BJ (cell line): Measurements from ENCODE around the gene RUNX1. TPM values are rescaled to one million over a fixed set of nuclear protein-coding genes. Genes with fewer than 3 reads are reported as not detected.

Experiments
- CTCF ChIA-PET: fragments of 350-600 bp; formaldehyde crosslinking; extraction: SDS; loops from one replicate; lab custom pipeline; 2021; ENCODE audit warnings: antibody characterized with exemption, inconsistent platforms; lab: Yijun Ruan, JAX
- POLR2A ChIA-PET: fragments of 300-600 bp; sonication (Branson Sonifier 250); formaldehyde crosslinking; extraction: SDS; loops from one replicate; lab custom pipeline; 2021; ENCODE audit warnings: antibody characterized with exemption; lab: Charles Lee
- DNase-seq: peaks from one replicate; pipeline ENCODE4 v3.0.0-alpha.2; 2011; ENCODE audit warnings: low read depth
- H3K27me3 ChIP-seq: 2 replicates; pipeline ENCODE4 v1.6.0; 2011; ENCODE audit warnings: low read length; ENCODE audit not compliant: control insufficient read depth, insufficient read depth
- H3K36me3 ChIP-seq: 2 replicates; pipeline ENCODE4 v1.5.1; 2011; ENCODE audit warnings: low read length; ENCODE audit not compliant: control insufficient read depth, insufficient read depth
- H3K4me3 ChIP-seq: 2 replicates; pipeline ENCODE4 v1.5.1; 2011; ENCODE audit warnings: low read depth, mild to moderate bottlenecking, control low read depth, low read length
- CTCF ChIP-seq: IDR thresholded peaks from 2 replicates; pipeline ENCODE4 v1.5.1; 2011; ENCODE audit warnings: low read depth, mild to moderate bottlenecking, control low read depth, inconsistent platforms, low read length, moderate library complexity; ENCODE audit not compliant: insufficient read depth
- polyA plus RNA-seq: library from polyadenylated mRNA; depleted of rRNA; stranded (reverse); fragments of >200 nt; gene quantifications from 2 replicates; pipeline ENCODE4 v1.2.3, GENCODE V29; 2011

RUNX1 gene
- polyA plus RNA-seq, 1 experiment, result 36.1 TPM

GRCh38 chr21:34796518-34797200 is 252.4 kb downstream of the RUNX1 start:
- peaks cover 32% of the 10 kb centered on the region for H3K36me3 ChIP-seq
- TF ChIP-seq CTCF, result no peak
- no peak for DNase-seq
- no peak overlapping the region for H3K4me3 ChIP-seq
- CTCF ChIA-PET, result interaction anchor here (0.5 to 4.9 kb wide), 6 partner anchors 10 to 1143 kb away, joined by 3 to 19 read pairs (median 4); no protein-coding TSS in a partner anchor
- POLR2A ChIA-PET, result no interaction called here
- no peaks in the 10 kb centered on the region for H3K27me3 ChIP-seq

DNA sequence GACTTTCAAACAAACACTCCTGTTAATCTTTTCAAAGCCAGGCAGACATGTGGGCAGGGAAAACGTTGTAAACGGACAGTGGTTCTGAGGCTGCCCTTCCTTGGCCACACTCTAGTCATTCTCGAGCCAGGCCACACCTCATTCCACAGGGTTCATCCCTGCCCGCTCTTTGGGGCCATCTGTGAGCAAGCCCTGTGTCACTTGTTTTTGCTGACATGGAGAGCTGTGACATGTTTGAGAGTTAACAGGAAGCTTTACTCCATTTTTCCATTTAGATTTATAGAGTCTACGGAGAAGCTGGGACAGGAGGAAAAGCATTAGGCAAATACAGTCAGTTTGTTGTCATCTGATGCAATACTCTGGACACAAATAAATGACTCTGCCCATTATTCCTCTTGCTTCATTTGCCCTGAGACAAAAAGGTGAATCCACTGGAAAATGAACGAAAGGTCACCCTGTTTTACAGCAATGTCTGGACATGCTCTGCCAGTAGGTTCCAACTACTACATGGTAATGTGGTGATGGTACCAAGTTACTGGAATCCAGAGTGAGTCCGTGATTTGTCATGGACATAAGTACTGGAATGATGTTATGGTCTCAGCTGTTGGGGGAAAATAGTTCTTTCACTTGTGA is 253.4 kb downstream of the RUNX1 start:
- H3K36me3 ChIP-seq, result peaks cover 32% of the 10 kb centered on the region

DNA sequence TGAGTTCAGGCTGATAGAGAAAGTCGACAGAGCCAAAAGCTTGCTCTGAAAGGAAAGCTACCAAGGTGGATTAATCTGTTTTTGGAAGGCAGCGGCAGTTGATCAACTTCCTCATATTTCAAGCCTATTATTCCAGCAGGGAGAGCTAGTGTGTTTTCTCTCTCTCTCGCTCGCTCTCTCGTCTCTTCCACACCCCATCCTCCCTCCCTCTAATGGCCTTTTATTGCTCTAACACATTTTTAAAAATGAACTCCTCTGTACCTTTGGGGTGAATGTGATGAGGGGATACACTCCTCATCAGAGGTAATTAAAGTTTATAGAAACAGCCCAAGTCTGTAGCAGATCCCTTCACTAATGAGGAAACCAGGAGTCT is 253.9 kb downstream of the RUNX1 start:
- no peak for TF ChIP-seq CTCF
- DNase-seq, result no peak
- H3K27me3 ChIP-seq, result no peaks in the 10 kb centered on the region
- H3K4me3 ChIP-seq, result no peak overlapping the region
- H3K36me3 ChIP-seq, result peaks cover 30% of the 10 kb centered on the region
- ChIA-PET CTCF (interaction anchor here (1.5 to 4.9 kb wide), 3 partner anchors 9 to 102 kb away, joined by 3 to 19 read pairs (median 11); no protein-coding TSS in a partner anchor), POLR2A (no interaction called here)

More for the DNA sequence above, 253.4 kb downstream of the RUNX1 start:
- DNase-seq, result peak; percentile 74
- Histone ChIP-seq H3K4me3 (no peak overlapping the region), H3K27me3 (no peaks in the 10 kb centered on the region)
- no peak for TF ChIP-seq CTCF
- POLR2A ChIA-PET, result no interaction called here
- CTCF ChIA-PET, result interaction anchor here (1.5 to 4.9 kb wide), 3 partner anchors 9 to 102 kb away, joined by 3 to 19 read pairs (median 11); no protein-coding TSS in a partner anchor

- no peaks in the 10 kb centered on the region for H3K27me3 ChIP-seq
- peaks cover 29% of the 10 kb centered on the region for H3K36me3 ChIP-seq
- POLR2A ChIA-PET, result no interaction called here
- no peak for DNase-seq
- CTCF ChIA-PET, result interaction anchor here (4.9 kb wide), 1 partner anchor 49 kb away, joined by 19 read pairs; no protein-coding TSS in a partner anchor
- TF ChIP-seq CTCF, result no peak
- no peak overlapping the region for H3K4me3 ChIP-seq
These were observed 254.4 kb downstream of the RUNX1 start for GRCh38 chr21:34794686-34795085.

DNA sequence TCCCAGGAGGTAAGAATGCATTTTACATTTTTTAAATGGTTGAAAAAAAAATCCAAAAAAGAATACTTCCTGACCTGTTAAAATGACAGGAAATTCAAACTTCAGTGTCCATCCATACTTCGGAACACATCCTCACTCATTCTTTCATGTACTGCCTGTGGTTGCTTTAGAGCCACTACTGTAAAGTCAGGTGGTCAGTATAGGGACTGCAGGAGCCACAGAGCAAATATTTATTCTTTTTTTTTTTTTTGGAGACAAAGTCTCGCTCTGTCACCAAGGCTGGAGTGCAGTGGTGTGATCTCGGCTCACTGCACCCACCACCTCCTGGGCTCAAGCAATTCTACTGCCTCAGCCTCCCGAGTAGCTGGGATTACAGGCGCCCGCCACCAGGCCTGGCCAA is 255.6 kb downstream of the RUNX1 start:
- POLR2A ChIA-PET, result no interaction called here
- H3K36me3 ChIP-seq, result peaks cover 26% of the 10 kb centered on the region

More for the DNA sequence above, 255.6 kb downstream of the RUNX1 start:
- Histone ChIP-seq H3K27me3 (no peaks in the 10 kb centered on the region), H3K4me3 (no peak overlapping the region)
- CTCF ChIA-PET, result no interaction called here
- no peak for DNase-seq
- TF ChIP-seq CTCF, result no peak
